GM18867 (cell line): Measurements from ENCODE around the gene BCL2L12.

ENCODE experiments used
- ATAC-seq: cut with Tn5 transposase; IDR thresholded peaks from one replicate; pipeline ENCODE4 v1.9.1; 2021; ENCODE audit warnings: mild to moderate bottlenecking, moderate library complexity; ENCODE audit not compliant: unreplicated experiment

The BCL2L12 gene

DNA sequence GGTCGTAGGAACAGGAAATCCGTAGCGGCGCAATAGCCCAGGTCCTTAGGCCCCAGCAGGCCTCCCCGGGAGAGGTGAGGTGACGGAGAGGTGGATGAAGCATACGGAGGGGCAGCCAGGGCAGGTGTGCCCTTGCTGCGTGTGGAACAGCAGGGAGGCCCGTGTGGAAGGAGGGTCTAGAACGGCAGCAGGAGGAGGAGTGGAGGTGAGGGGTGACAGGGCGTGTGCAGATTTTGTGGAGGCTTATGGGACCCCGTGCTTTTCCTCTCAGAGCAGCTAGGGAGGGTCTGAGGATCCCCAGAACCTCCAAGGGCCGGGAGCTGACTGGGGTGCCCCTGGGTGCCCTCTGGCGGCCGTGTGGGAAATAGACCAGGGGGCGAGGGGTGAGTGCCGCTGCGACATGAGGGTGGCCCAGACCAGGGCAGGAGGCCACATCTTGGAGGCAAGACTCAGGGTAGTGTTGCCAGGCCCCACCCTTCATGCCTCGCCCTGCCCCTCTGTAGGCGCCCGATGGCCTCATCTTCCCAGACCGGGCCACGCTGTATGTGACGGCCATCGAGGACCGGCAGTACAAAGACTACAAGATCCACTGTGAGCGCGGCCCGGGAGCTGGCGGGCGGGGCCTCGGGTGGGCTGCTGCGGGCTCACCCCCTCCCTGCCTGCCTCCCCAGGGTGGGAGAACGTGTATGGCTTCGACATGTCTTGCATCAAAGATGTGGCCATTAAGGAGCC lies 18.7 kb downstream of the BCL2L12 start:
- no peak for ATAC-seq

DNA sequence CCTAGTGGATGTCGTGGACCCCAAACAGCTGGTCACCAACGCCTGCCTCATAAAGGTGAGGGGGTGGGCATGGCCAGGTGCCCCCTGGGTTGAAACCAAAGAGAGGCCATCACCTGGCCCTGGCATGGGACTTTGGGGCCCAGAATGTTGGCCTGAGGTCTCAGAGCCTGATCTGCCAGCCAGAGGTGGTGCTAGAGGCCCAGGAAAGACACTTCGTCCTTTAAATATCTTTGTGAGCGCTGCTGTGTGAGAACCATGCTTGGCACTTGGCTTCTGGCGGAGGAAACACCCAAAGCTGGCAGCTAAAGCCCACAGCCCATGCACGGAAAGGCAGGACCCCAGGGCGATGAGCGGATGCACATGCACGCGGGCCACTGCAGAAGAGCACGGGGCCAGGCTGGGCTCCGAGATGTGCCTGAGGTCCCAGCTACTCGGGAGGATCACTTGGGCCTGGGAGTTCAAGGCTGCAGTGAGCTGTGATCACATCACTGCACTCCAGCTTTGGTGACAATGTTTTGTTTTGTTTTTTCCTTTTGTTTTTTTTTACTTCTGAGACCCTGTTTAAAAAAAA lies 19.3 kb downstream of the BCL2L12 start:
- ATAC-seq: no peak

GRCh38 chr19:49685845-49686332 lies 20.2 kb downstream of the BCL2L12 start:
- no peak for ATAC-seq

DNA sequence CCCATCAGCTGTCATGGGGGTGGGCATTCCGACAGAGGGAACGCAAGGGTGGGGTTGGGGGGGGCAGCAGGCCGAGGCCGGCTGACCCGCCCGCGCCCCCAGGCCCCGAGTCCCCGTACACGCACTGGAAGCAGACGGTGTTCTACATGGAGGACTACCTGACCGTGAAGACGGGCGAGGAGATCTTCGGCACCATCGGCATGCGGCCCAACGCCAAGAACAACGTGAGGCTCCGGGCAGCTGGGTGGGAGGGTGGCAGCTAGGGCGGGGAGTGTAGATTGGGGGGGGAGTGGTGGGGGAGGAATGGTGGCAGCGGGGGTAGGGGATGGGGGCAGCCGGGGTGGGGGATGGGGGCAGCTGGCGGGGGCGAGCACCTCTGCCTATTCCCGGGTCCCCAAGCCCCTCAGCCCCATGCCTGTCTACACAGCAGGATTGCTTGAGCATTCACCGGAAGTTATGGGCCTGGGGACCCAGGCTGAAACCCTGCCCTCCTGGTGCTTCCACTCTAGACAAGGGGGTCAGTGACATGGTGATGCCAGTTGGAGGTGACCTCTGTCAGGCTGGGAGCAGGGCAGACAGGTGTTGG lies 20.9 kb downstream of the BCL2L12 start:
- ATAC-seq: no peak

DNA sequence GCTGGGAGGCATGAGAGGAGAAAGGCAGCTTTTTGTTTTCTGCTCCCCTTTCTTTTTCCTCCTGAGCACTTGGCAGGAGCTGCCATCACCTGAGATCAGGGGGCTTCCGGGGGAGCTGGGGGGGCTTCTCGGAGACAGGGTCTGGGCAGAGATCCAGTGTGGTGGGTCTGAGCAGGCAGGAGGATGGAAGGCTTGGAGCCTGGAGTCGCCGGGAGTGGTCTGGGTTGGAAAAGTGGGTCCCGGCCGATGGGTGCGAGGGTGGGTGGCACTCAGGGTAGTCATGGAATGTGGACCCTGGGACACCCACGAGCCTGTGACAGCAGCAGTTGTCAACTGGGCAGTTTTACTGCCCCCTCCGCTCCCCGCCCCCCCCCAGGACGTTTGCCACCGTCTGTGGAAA lies 21.4 kb downstream of the BCL2L12 start:
- no peak for ATAC-seq

DNA sequence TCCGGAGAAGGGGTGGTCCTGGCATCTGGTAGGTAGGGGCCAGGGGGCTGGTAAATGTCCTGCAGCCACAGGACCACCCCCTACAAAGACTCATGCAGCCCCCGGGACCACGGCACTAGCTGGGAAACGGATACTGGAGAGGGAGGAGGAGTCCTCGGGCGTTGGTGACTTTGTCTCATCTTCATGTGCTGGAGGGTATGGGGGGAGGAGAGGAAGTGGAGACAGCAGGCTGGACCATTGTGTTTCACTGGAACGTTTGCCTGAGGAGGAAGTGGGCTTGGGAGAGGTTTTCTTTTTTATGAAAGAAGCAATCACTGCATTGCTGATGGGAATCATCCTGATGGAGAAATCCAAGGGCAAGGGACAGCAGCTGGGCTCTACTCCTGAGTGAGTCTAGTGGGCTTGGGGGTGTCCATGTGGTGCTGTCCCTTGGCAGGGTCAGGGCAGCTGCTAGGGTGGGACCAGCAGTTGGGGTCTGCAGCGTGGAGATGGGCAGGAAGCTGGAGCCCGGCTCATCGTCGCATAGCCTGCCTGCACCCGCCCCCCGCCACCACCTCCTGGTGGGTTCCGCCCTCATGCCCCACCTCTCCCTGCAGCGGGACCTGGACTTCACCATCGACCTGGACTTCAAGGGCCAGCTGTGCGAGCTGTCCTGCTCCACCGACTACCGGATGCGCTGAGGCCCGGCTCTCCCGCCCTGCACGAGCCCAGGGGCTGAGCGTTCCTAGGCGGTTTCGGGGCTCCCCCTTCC lies 22.0 kb downstream of the BCL2L12 start:
- no peak for ATAC-seq

- no peak for ATAC-seq
Measured at GRCh38 chr19:49688531-49689132, 22.9 kb downstream of the BCL2L12 start.

DNA sequence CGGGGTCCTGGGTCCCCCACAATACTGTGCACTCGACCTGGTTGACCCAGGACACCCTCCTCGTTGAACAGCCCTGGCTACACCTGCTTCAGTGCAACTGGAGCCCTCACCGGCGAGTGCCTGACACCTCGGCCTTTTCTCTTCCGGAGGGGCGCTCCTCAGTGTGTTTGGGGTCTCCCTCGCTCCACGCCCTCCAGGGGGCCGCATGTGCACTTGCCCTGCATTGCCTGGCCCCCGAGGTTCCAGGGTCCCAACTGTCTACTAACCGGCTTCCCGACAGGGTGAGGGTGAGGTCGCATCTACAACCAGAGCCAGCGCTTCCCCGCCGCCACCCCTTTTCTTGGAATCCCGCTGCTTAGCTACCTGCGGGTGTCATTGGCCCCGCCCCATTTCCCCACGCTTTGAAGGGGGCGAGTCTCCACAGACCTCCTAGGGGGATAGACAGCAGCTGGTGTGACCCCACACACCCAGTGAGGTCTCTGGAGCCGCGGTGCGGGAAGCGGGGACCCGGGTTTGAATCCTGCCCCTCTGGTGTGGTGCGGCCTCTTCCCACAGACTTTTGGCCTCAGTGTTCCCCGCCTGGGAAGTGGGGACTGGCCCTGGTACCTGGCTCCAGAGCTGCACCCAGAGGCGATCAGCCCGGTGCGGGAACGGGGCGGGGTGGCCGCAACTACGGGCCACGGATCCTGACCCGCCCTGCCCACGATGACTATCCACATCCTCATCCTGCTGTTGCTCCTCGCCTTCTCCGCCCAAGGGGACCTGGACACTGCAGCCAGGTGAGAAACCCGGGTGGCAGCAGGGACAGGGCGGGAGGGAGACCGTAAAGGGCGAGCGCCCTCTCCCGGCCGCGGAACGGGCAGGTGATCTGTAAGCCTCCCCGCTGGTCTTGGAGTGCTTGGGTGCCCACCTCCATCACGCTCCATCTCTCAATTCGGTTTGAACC lies 23.7 kb downstream of the BCL2L12 start, which contains the start of gene ADM5:
ADM5 (plus strand) TSS at position 462 of the 946 bp plus-strand sequence; CDS start at position 706, 244 bp downstream.
- ATAC-seq: no peak

DNA sequence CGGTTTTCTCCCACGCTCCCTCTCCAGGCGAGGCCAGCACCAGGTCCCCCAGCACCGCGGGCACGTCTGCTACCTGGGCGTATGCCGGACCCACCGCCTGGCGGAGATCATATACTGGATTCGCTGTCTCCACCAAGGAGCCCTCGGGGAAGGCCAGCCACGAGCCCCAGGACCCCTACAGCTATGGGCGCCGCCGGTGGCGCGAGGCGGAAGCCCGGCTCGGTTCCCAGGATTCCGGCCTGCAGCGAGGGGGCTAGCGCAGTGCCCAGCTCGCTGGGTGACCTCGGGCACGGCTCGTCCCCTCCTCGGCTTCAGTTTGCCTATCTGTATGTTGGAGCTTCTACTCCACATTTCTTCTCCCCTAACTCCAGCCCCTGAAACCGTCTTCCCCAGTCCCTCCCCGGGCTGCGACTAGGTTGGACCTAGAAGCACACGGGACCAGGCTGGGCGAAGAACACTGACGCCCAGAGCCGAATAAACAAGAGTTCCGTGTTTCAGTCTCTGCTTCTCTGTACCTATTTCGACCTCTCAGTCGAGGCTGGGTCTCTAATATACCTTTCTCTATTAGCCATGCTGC lies 24.4 kb downstream of the BCL2L12 start:
- ATAC-seq: no peak

DNA sequence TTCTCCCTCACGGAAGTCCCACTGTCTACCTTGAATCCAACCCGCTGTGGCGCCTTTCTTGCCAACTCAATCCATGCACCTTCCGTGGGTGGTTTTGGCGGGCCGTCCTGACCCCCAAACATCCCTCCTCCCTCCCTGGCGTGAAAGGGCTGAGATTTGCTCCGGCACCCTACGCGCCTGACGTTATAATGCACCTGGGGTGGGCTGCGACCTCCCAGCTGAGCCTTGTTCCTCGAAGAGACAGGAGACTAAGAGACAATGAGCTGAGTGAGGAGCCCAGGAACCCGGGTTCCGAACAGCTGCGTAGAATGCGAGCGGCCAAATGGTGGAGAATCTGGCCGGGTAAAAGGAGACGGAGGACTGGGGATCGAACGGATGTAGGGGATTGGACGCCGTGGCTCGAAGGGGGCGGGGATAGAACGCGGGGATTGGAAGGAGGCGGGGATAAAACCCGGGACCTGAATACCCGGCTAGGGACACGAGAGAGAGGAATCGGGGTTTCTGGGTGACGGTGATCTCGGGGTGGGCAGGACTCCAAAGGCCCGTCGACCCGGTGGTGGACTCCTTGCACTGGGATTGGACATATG lies 25.0 kb downstream of the BCL2L12 start, which contains the start of gene CPT1C:
CPT1C (plus strand) TSS at position 461 of the 587 bp plus-strand sequence. CDS start 1,137 bp downstream, outside the sequence.
- ATAC-seq: no peak

- no peak for ATAC-seq
Measured at GRCh38 chr19:49691243-49692146, 25.8 kb downstream of the BCL2L12 start.

DNA sequence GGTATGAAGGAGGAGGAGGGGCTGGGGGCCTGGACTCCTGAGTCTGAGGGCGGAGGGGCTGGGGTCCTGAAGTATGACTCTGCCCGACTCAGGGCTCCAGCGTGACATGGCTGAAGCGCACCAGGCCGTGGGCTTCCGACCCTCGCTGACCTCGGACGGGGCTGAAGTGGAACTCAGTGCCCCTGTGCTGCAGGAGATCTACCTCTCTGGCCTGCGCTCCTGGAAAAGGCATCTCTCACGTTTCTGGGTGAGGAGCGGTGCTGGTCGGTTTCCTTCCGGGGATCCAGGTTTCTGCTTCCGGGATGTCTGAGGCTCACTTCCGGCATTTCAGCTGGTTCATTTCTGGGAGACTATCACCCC lies 26.4 kb downstream of the BCL2L12 start:
- no peak for ATAC-seq

DNA sequence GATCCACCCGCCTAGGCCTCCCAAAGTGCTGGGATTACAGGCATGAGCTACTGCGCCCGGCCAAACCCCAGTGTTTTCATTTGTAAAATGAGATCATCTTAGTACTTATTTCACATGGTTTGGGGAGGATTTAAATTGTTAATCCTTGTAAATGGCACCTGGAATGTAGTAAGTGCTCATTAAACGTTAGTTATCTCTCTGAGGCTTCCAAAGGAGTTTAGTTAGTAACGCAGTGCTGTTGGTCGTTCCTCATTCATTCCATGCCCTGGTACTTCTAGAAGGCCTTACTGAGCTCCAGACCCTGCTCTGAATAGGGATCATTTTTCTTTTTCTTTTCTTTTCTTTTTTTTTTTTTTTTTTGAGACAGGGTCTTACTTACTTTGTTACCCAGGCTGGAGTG lies 30.4 kb downstream of the BCL2L12 start:
- no peak for ATAC-seq

DNA sequence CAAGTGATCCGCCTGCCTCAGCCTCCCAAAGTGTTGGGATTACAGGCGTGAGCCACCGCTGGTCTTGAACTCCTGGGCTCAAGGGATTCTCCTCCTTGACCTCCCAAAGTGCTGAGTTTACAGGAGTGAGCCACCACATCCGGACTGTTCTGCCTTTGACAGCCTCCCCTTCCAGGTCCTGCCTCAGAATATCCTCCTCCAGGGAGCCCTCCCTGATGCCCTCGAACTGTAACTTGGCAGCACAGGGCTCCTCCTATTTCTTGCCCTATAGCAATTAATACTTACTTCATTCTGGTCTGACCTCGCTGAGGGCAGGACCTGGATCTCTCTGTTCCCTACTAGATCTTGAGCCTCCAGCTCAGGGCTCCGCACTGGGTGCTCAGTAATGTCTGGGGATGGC lies 31.1 kb downstream of the BCL2L12 start:
- ATAC-seq: no peak

GRCh38 chr19:49699364-49699763 lies 33.6 kb downstream of the BCL2L12 start:
- no peak for ATAC-seq

DNA sequence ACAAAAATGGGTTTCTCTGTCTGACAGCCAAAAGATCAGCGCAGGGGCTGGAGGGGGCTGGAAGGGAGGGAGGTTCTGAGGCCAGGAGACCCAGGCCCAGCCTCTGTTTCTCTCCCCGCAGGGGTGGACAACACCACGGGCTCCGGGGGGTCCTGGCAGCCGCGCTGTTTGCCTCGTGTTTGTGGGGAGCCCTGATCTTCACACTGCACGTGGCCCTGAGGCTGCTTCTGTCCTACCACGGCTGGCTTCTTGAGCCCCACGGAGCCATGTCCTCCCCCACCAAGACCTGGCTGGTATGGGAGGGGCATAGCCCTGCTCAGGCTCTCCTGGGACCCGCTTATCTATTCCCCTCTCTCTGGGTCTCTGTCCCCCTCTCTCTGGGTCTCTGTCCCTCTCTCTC lies 34.8 kb downstream of the BCL2L12 start:
- ATAC-seq: no peak

GRCh38 chr19:49701271-49701786 lies 35.6 kb downstream of the BCL2L12 start:
- no peak for ATAC-seq
